ENCODE results near the gene TC2N. TPM values are rescaled to one million over a fixed set of nuclear protein-coding genes. Genes with fewer than 3 reads are reported as not detected.

Gene TC2N
- total and polyA plus RNA-seq, 7 donors = 12.1 to 49.2 (median 28.2) TPM

DNA sequence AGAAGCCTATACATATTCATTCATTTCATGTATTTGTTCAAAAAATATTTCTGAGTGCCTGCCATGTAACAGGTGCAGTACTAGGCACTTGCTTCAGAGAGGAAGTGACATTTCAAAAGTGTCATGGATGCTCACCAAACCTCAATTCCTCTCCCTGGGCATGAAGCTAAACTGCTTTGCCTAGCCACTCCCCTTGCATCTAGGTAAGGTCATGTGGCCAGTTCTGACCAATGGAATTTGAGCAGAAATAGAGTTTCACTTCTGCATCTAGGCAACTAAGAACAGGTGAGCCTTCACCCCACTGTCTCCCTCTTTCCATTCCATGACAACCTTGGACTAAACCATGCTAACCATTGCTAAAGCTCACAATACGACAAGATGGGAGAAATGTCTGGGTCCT is 27.6 kb downstream of the TC2N start:
- H3K36me3 ChIP-seq = no peaks in the 10 kb centered on the region
- intact Hi-C loops (cut with DNase I) = loop anchor here (5.0 to 10.0 kb wide), 2 partner anchors 38 to 65 kb away; no protein-coding TSS in a partner anchor
- no peak for DNase-seq
- H3K4me3 ChIP-seq = no peak overlapping the region
- 98% methylated on average over 1 of the region's 1 CpG for WGBS, 2 donors
- H3K4me1 ChIP-seq = peaks cover 0 to 17% (median 12%) of the 10 kb centered on the region in 4 donors
- no peak overlapping the region for H3K27ac ChIP-seq
- H3K27me3 ChIP-seq = peaks cover 0 to 24% (median 0%) of the 10 kb centered on the region in 3 donors
- H3K9me3 ChIP-seq = no peaks in the 10 kb centered on the region
- TF ChIP-seq POLR2A (IDR thresholded peaks at IDR 0.05) (no peak), EP300 (IDR thresholded peaks at IDR 0.05) (no peak), POLR2AphosphoS5 (IDR thresholded peaks at IDR 0.05) (no peak)
- TF ChIP-seq, protein P1, sequence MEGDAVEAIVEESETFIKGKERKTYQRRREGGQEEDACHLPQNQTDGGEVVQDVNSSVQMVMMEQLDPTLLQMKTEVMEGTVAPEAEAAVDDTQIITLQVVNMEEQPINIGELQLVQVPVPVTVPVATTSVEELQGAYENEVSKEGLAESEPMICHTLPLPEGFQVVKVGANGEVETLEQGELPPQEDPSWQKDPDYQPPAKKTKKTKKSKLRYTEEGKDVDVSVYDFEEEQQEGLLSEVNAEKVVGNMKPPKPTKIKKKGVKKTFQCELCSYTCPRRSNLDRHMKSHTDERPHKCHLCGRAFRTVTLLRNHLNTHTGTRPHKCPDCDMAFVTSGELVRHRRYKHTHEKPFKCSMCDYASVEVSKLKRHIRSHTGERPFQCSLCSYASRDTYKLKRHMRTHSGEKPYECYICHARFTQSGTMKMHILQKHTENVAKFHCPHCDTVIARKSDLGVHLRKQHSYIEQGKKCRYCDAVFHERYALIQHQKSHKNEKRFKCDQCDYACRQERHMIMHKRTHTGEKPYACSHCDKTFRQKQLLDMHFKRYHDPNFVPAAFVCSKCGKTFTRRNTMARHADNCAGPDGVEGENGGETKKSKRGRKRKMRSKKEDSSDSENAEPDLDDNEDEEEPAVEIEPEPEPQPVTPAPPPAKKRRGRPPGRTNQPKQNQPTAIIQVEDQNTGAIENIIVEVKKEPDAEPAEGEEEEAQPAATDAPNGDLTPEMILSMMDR (IDR thresholded peaks at IDR 0.05) = no peak

DNA sequence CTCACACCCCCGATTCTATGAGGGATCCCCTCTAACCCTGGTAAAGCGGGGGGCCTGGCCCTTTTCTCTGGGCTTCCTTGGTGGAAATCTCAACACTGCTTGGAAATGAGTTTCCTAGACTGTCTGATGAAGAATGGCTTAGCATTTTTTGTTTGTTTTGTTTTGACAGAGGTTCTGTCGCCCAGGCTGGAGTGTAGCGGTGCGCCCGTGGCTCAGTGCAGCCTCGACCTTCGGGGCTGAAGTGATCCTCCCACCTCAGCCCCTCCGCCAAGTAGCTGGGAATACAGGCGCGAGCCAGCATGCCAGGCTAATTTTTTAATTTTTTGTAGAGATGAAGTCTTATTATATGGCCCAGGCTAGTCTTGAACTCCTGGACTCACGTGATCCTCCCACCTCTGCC is 30.3 kb downstream of the TC2N start:
- H3K9me3 ChIP-seq = no peaks in the 10 kb centered on the region
- WGBS, 2 donors = 80 to 89% methylated on average over 12 of the region's 12 CpGs
- no peak for DNase-seq
- peaks cover 0 to 24% (median 0%) of the 10 kb centered on the region in 3 donors for H3K27me3 ChIP-seq
- no peaks in the 10 kb centered on the region for H3K36me3 ChIP-seq
- TF ChIP-seq, protein P1 (IDR thresholded peaks at IDR 0.05) = no peak
- TF ChIP-seq EP300 (IDR thresholded peaks at IDR 0.05) (no peak), POLR2AphosphoS5 (IDR thresholded peaks at IDR 0.05) (no peak), POLR2A (IDR thresholded peaks at IDR 0.05) (no peak)
- H3K4me1 ChIP-seq = peaks cover 0 to 17% (median 12%) of the 10 kb centered on the region in 4 donors
- intact Hi-C loops (cut with DNase I) = loop anchor here (5.0 to 10.0 kb wide), 2 partner anchors 40 to 68 kb away; no protein-coding TSS in a partner anchor
- H3K27ac ChIP-seq = peak overlapping the region in 3 of 4 donors; percentile 79 to 83 (median 80)
- H3K4me3 ChIP-seq = peak overlapping the region; percentile 43 to 76 (median 66)

DNA sequence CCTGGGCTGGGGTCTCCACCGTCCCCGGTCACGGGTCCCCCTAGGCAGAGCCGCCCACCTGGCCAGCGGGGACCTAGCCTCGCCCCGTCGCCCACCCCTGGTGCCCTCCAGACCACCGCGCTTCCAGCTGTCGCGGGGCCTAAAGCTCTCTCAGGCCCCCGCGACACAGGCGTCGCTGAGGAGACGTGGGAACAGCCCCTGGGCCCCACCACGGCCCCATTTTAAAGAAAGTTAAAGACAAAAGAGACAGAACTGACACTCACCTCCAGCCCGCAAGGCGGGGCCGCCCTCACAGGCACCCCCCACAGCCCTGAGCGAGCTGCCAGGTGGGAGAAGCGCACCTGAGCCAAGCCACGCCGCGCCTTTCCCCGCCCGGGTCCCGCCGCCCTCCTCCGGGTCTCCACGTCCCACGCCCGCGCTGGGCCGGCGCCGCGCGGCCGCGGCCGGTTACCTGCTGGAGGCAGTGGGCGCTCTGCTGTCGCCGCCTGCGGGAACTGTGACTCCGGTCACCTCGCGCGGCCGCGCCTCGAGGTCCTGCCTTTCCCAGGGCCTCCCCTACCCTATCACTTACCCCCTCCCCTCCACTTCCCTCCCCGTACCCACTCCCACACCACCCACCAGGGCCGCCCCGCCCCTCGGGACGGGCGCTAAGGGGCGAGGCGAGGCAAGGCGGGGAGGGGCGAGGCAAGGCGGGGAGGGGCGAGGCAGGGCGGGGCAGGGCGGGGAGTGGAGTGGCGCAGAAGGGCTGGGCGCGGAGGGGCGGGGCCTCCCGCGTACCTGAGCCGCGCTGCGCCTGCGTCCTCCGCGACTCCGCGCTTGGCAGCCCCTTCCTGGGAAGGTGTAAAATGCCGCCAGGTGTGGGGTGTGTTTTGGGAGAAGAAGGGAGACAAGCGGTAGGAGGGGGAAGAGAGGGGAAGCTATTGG is 31.2 kb downstream of the TC2N start:
- Histone ChIP-seq H3K27me3 (peaks cover 0 to 24% (median 0%) of the 10 kb centered on the region in 3 donors), H3K36me3 (no peaks in the 10 kb centered on the region), H3K4me1 (peaks cover 0 to 17% (median 12%) of the 10 kb centered on the region in 4 donors), H3K9me3 (no peaks in the 10 kb centered on the region), H3K27ac (peak overlapping the region; percentile 68 to 83 (median 80)), H3K4me3 (peak overlapping the region; percentile 43 to 76 (median 66))
- peak in 2 of 4 donors; percentile 34 to 53 for TF ChIP-seq POLR2AphosphoS5 (IDR thresholded peaks at IDR 0.05)
- no peak for TF ChIP-seq EP300 (IDR thresholded peaks at IDR 0.05)
- TF ChIP-seq, protein P1 (IDR thresholded peaks at IDR 0.05) = no peak
- peak in 1 of 2 donors; percentile 19 for TF ChIP-seq POLR2A (IDR thresholded peaks at IDR 0.05)
- intact Hi-C loops (cut with DNase I) = loop anchor here (5.0 to 10.0 kb wide), 2 partner anchors 41 to 69 kb away; no protein-coding TSS in a partner anchor
- WGBS, 2 donors = 1% methylated on average over 84 of the region's 84 CpGs
- DNase-seq = peak; percentile 91

DNA sequence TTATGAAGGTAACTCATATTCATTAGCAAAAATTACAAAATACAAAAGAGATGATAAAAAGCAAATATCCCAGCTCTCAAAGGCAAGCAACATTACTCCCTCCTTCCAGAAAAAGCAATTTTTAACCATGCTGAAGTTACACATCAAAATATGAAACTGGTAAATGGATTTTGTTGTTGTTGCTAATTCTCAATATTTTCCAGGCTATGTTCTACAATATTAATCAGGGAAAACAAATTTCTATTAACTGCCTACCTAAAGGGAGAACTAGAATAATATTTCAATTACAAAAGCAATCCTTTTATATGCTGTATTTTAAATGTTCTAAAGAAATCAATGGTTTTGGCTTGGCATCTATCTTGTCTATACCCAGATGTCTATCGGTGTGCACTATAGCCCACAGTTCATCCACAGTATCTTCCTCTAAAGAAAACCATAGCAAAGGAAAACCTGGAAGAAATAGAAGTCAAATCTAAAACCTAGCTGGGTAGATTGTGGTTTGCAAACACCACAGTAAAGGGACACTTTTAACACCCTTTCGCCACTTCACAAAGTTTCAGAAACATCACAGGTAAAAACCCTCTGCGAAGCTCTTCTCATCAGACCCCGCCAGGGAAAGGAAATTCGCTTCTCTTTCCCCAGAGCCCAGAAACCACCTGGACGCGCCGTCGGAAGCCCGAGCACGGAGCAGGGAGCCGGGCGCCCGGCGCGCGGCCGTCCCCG is 32.0 kb downstream of the TC2N start:
- intact Hi-C loops (cut with DNase I) = loop anchor here (5.0 to 10.0 kb wide), 2 partner anchors 42 to 69 kb away; no protein-coding TSS in a partner anchor
- Histone ChIP-seq H3K9me3 (no peaks in the 10 kb centered on the region), H3K27ac (peak overlapping the region; percentile 68 to 83 (median 80)), H3K4me3 (peak overlapping the region; percentile 43 to 76 (median 66)), H3K36me3 (no peaks in the 10 kb centered on the region), H3K4me1 (peaks cover 0 to 17% (median 12%) of the 10 kb centered on the region in 4 donors), H3K27me3 (peaks cover 0 to 24% (median 0%) of the 10 kb centered on the region in 3 donors)
- DNase-seq = no peak
- TF ChIP-seq, protein P1 (IDR thresholded peaks at IDR 0.05) = no peak
- TF ChIP-seq POLR2AphosphoS5 (IDR thresholded peaks at IDR 0.05) (no peak), EP300 (IDR thresholded peaks at IDR 0.05) (no peak)
- 2 to 3% methylated on average over 19 of the region's 19 CpGs for WGBS, 2 donors

All from sigmoid colon (tissue), 7 donors.